HL-60 (cell line): Measurements from ENCODE around the gene STK24.

Source experiments
- GABPA ChIP-seq: IDR thresholded peaks from 2 replicates; pipeline ENCODE4 v1.6.1; 2012; ENCODE audit warnings: low read depth
- POLR2AphosphoS5 ChIP-seq: IDR thresholded peaks from 2 replicates; pipeline ENCODE4 v1.6.1; 2012; ENCODE audit warnings: low read depth
- TF ChIP-seq, protein P1 (sequence below): IDR thresholded peaks from one replicate; pipeline ENCODE4 v1.5.1; 2011; ENCODE audit warnings: low read length, control low read depth, inconsistent platforms; ENCODE audit not compliant: insufficient read depth
- TF ChIP-seq, protein P2 (sequence below): IDR thresholded peaks from 2 replicates; pipeline ENCODE4 v1.6.1; 2012; ENCODE audit warnings: low read depth; ENCODE audit not compliant: insufficient replicate concordance

DNA sequence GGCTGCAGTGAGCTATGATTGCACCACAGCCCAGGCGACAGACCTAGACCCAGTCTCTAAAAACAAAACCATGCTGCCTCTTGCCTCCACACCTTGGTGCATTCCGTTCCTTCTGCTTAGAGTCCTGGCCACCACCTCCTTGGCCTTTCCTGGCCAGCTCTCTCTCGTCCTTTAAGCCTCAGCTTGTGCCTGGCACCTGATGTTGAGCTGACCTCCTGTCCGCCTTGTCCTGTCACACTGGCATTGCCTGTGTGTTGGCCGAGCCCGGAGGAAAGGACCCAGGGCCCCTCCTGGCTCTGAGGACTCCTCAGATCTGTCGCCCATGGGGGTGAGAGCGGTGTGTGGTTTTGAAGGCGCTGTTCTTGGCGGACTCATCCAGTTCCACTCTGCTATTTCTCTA, 143.3 kb downstream of the STK24 start:
- TF ChIP-seq, protein P1, sequence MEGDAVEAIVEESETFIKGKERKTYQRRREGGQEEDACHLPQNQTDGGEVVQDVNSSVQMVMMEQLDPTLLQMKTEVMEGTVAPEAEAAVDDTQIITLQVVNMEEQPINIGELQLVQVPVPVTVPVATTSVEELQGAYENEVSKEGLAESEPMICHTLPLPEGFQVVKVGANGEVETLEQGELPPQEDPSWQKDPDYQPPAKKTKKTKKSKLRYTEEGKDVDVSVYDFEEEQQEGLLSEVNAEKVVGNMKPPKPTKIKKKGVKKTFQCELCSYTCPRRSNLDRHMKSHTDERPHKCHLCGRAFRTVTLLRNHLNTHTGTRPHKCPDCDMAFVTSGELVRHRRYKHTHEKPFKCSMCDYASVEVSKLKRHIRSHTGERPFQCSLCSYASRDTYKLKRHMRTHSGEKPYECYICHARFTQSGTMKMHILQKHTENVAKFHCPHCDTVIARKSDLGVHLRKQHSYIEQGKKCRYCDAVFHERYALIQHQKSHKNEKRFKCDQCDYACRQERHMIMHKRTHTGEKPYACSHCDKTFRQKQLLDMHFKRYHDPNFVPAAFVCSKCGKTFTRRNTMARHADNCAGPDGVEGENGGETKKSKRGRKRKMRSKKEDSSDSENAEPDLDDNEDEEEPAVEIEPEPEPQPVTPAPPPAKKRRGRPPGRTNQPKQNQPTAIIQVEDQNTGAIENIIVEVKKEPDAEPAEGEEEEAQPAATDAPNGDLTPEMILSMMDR = no peak
- TF ChIP-seq POLR2AphosphoS5 (no peak), GABPA (no peak)
- TF ChIP-seq, protein P2, sequence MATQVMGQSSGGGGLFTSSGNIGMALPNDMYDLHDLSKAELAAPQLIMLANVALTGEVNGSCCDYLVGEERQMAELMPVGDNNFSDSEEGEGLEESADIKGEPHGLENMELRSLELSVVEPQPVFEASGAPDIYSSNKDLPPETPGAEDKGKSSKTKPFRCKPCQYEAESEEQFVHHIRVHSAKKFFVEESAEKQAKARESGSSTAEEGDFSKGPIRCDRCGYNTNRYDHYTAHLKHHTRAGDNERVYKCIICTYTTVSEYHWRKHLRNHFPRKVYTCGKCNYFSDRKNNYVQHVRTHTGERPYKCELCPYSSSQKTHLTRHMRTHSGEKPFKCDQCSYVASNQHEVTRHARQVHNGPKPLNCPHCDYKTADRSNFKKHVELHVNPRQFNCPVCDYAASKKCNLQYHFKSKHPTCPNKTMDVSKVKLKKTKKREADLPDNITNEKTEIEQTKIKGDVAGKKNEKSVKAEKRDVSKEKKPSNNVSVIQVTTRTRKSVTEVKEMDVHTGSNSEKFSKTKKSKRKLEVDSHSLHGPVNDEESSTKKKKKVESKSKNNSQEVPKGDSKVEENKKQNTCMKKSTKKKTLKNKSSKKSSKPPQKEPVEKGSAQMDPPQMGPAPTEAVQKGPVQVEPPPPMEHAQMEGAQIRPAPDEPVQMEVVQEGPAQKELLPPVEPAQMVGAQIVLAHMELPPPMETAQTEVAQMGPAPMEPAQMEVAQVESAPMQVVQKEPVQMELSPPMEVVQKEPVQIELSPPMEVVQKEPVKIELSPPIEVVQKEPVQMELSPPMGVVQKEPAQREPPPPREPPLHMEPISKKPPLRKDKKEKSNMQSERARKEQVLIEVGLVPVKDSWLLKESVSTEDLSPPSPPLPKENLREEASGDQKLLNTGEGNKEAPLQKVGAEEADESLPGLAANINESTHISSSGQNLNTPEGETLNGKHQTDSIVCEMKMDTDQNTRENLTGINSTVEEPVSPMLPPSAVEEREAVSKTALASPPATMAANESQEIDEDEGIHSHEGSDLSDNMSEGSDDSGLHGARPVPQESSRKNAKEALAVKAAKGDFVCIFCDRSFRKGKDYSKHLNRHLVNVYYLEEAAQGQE = no peak
